Measurements from ENCODE around the gene FBXO2. TPM values are rescaled to one million over a fixed set of nuclear protein-coding genes. Genes with fewer than 3 reads are reported as not detected.

The FBXO2 gene
- total and polyA plus RNA-seq, 9 of the 15 experiments (the other 6 are each of a cell fraction or from before 2014, with no cell fraction given): 0.04 to 1.9 (median 0.27) TPM

- TF ChIP-seq SFPQ (IDR thresholded peaks at IDR 0.05; ENCODE audit: low read depth, low read length) (no peak), THRA (IDR thresholded peaks at IDR 0.05) (no peak), ZNF445 (CRISPR knock-in tag; IDR thresholded peaks at IDR 0.05; ENCODE audit: low read depth) (no peak), CEBPG (CRISPR knock-in tag; IDR thresholded peaks at IDR 0.05) (no peak), CEBPG (tag; conservative IDR thresholded peaks at IDR 0.05 in 1 of 2, IDR thresholded peaks at IDR 0.05 in 1 of 2) (no peak), ZNF384 (IDR thresholded peaks at IDR 0.05; ENCODE audit: low read depth, low read length) (no peak), SIRT6 (IDR thresholded peaks at IDR 0.05; ENCODE audit: low read depth, low read length) (no peak), E2F4 (CRISPR knock-in tag; IDR thresholded peaks at IDR 0.05; ENCODE audit: low read depth) (no peak), TARDBP (IDR thresholded peaks at IDR 0.05) (no peak), SOX6 (IDR thresholded peaks at IDR 0.05) (peak; percentile 39; the same call in 1 of the 2 replicates), RBM14 (IDR thresholded peaks at IDR 0.05; ENCODE audit: borderline replicate concordance, insufficient read depth, low read depth, low read length) (no peak), GTF2F1 (IDR thresholded peaks at IDR 0.05; ENCODE audit: low read depth, low read length) (no peak), CREB3 (tag; conservative IDR thresholded peaks at IDR 0.05; ENCODE audit: low read depth) (no peak), PTBP1 (IDR thresholded peaks at IDR 0.05; ENCODE audit: low read depth, low read length) (no peak), POLR2B (IDR thresholded peaks at IDR 0.05; ENCODE audit: low read depth, partially characterized antibody) (no peak), PCBP1 (IDR thresholded peaks at IDR 0.05; ENCODE audit: low read depth, low read length, poor library complexity, severe bottlenecking) (no peak), CHD4 (IDR thresholded peaks at IDR 0.05; ENCODE audit: insufficient read depth, insufficient replicate concordance, low read depth, low read length, poor library complexity, severe bottlenecking) (no peak), VEZF1 (CRISPR knock-in tag; IDR thresholded peaks at IDR 0.05) (no peak), ESRRA (IDR thresholded peaks at IDR 0.05; ENCODE audit: borderline replicate concordance, low read depth) (no peak), ZKSCAN8 (CRISPR knock-in tag; IDR thresholded peaks at IDR 0.05) (no peak), E2F3 (CRISPR knock-in tag; IDR thresholded peaks at IDR 0.05) (no peak)
Observed at GRCh38 chr1:11697188-11697892, 43.1 kb upstream of the FBXO2 start (continued).

Data from K562 (cell line).